Fibroblast of gingiva (primary cell): ENCODE data around the gene C16orf86.

Experiments used
- DNase-seq: peaks from one replicate; pipeline ENCODE4 v3.0.0-alpha.2; 2011; ENCODE audit warnings: low read depth

Gene C16orf86

GRCh38 chr16:67653789-67654402 lies 12.7 kb upstream of the C16orf86 start:
- no peak for DNase-seq

GRCh38 chr16:67654403-67654911 lies 12.2 kb upstream of the C16orf86 start:
- no peak for DNase-seq

GRCh38 chr16:67655363-67655762 lies 11.3 kb upstream of the C16orf86 start:
- DNase-seq: no peak

GRCh38 chr16:67656344-67657016 lies 10.1 kb upstream of the C16orf86 start:
- DNase-seq: no peak

GRCh38 chr16:67657017-67657608 lies 9.5 kb upstream of the C16orf86 start:
- no peak for DNase-seq

- no peak for DNase-seq
These were observed 8.7 kb upstream of the C16orf86 start for GRCh38 chr16:67657751-67658518.

- DNase-seq: no peak
These were observed 7.6 kb upstream of the C16orf86 start for GRCh38 chr16:67658849-67659674.

- DNase-seq: peak; percentile 85
These were observed 6.7 kb upstream of the C16orf86 start, which contains the start of gene ACD for GRCh38 chr16:67659675-67660563. TSS of gene ACD (minus strand) at chr16:67660260. CDS start at chr16:67660220, 40 bp downstream.

- peak; percentile 96 for DNase-seq
These were observed 6.0 kb upstream of the C16orf86 start, which contains the start of gene PARD6A for GRCh38 chr16:67660564-67661028. TSS of gene PARD6A (plus strand) at chr16:67660960. CDS start at chr16:67661039, 79 bp downstream.

GRCh38 chr16:67661101-67661761 lies 5.4 kb upstream of the C16orf86 start:
- DNase-seq: no peak

- DNase-seq: no peak
These were observed 4.5 kb upstream of the C16orf86 start for GRCh38 chr16:67661886-67662652.

GRCh38 chr16:67662653-67663010 lies 4.0 kb upstream of the C16orf86 start:
- no peak for DNase-seq

- DNase-seq: no peak
These were observed 3.3 kb upstream of the C16orf86 start for GRCh38 chr16:67663151-67663876.

- no peak for DNase-seq
These were observed 2.8 kb upstream of the C16orf86 start for GRCh38 chr16:67663877-67664222.

- no peak for DNase-seq
These were observed 2.4 kb upstream of the C16orf86 start for GRCh38 chr16:67664258-67664657.

- no peak for DNase-seq
These were observed 1.7 kb upstream of the C16orf86 start for GRCh38 chr16:67664871-67665270.

GRCh38 chr16:67665598-67665997 lies 1.0 kb upstream of the C16orf86 start:
- DNase-seq: no peak

- peak; percentile 36 for DNase-seq
These were observed 522 bp upstream of the C16orf86 start for GRCh38 chr16:67666032-67666551.
